DMS53 (cell line): ENCODE data around the gene ARL8A.

Source experiments
- DNase-seq: peaks from one replicate; lab custom pipeline; 2025; lab: John Stamatoyannopoulos, UW

Gene ARL8A

GRCh38 chr1:202135221-202135721, 9.3 kb downstream of the ARL8A start:
- DNase-seq = peak; percentile 87

DNA sequence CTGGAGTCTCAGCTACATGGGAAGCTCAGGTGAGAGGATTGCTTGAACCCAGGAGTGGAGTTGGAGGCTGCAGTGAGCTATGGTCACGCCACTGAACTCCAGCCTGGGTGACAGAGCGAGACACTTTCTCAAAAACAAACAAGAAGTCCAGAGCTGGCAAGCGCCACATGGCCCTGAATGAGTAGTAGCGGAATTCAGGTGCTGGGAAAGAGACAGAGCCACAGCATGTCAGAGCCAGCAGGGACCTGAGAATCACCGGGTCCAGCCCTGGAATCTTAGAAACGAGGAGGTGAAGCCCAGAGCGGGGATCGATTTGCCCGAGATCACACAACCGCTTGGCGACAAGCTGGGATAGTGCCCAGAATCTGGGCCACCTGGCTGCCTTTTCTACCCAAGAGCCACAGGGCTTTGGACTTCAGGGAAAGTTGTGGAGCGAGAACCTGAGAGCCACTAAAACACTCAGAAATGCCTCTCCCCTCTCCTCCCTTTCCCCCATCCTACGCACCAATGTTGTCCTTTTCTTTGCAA, 9.8 kb downstream of the ARL8A start:
- DNase-seq = no peak

GRCh38 chr1:202133989-202134388, 10.5 kb downstream of the ARL8A start:
- no peak for DNase-seq

- DNase-seq = no peak
Measured at GRCh38 chr1:202133496-202133895, 11.0 kb downstream of the ARL8A start.

GRCh38 chr1:202133001-202133400, 11.5 kb downstream of the ARL8A start:
- DNase-seq = no peak

DNA sequence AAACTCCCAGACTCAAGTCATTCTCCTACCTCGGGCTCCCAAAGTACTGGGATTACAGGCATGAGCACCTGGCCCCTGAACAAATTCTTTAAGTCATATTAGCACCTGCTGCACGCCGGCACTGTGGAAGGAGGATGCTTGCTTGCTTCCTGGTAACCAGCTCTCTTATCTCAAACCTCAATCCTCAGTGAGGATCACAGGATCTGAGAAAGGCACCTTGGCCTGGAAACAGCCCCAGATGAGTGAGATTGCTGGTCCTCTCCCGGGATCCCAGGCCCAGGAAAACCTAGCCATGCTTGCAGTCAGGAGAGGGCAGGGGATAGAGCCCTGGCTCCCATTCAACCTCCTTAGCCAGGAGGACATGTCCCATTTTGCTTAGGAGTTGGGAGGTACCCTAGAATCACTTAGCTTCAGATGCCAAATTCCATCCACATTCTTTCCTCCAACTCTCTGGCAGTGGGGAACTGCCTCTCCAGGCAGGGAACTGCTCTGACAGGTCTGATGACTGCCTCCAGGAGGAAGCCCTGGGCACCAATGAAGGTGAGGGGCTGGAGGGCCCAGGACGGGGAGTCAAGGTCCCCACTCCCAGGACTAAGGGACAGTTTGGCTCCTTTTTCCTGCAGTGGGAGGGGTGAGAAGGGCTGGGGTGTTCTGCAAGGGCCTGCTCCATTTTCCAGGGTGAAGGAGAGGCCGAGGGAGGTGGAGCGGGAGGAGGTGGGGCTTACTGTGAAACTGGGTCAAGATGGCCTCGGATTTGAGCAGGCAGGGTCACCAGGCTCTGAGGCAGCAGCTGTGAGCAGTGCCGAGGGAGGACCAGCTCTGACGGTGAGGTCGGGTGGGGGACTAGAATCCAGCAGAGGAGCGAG, 12.3 kb downstream of the ARL8A start:
- no peak for DNase-seq

GRCh38 chr1:202130816-202131522, 13.6 kb downstream of the ARL8A start:
- no peak for DNase-seq

GRCh38 chr1:202130297-202130721, 14.2 kb downstream of the ARL8A start:
- DNase-seq = no peak

GRCh38 chr1:202129453-202130296, 14.9 kb downstream of the ARL8A start:
- no peak for DNase-seq

DNA sequence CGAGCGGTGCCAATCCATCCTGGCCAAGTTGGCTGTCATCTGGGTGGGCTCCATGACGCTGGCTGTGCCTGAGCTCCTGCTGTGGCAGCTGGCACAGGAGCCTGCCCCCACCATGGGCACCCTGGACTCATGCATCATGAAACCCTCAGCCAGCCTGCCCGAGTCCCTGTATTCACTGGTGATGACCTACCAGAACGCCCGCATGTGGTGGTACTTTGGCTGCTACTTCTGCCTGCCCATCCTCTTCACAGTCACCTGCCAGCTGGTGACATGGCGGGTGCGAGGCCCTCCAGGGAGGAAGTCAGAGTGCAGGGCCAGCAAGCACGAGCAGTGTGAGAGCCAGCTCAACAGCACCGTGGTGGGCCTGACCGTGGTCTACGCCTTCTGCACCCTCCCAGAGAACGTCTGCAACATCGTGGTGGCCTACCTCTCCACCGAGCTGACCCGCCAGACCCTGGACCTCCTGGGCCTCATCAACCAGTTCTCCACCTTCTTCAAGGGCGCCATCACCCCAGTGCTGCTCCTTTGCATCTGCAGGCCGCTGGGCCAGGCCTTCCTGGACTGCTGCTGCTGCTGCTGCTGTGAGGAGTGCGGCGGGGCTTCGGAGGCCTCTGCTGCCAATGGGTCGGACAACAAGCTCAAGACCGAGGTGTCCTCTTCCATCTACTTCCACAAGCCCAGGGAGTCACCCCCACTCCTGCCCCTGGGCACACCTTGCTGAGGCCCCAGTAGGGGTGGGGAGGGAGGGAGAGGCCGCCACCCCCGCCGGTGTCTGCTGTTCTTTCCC, 16.5 kb downstream of the ARL8A start:
- no peak for DNase-seq

DNA sequence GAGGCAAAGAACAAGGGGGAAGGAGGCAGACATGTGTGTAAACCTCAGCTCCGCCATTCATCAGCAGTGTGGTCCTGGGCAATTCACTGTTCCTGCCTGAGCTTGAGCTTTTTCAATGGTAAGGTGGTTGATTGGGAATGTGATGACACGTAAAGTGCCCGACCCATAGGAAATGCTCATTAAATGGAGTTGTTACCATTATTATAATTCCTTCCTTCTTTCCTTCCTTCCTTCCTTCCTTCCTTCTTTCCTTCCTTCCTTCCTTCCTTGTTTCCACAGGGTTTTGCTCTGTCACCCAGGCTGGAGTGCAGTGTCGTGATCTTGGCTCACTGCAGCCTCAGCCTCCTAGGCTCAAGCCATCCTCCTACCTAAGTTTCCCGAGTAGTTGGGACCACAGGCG, 17.5 kb downstream of the ARL8A start:
- no peak for DNase-seq

DNA sequence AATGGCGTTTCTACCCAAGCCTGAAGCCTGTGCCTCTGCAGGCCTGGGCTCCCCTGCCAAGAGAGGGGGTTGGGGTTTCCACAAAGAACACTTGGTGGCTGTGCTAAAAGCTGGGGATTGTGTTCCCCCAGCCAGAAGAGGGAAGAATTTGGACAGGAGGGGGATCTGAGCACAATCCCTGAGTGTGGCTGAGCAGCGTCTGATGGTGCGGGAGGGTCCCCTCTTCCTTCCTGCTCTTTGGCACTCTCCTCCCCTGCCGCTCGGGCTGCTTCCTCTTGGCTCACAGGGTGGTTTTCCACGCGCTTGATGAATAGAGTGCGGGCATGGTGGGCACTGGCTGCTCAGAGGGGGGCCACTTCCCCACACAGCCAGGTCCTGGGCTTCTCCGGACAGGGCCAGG, 18.1 kb downstream of the ARL8A start:
- no peak for DNase-seq

- DNase-seq = no peak
Measured at GRCh38 chr1:202125611-202126010, 18.9 kb downstream of the ARL8A start.

DNA sequence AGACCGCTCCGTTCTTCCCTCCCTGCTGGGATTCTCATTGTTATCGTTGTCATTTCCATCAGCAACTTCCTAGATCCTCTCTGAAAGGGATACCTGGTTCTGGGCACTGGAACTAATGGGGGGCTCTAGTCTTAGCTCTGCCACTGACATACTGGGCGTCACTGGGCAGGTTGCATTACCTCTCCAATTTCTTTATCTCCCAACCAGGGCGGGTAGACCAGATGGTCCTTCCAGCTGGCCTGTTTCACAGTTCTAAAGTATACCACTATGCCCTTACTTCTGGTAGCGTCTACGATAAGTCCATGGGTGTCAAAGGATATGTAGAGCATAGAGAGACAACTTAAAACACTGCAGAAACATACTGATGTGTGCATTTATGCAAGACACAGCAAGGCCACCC, 20.4 kb downstream of the ARL8A start:
- DNase-seq = no peak

- DNase-seq = no peak
Measured at GRCh38 chr1:202123336-202123813, 21.2 kb downstream of the ARL8A start.

- DNase-seq = peak; percentile 94
Measured at GRCh38 chr1:202122639-202123335, 21.8 kb downstream of the ARL8A start, which contains the start of gene GPR37L1. Gene GPR37L1, plus strand, starts transcription at chr1:202122917. Its CDS starts 47 bp downstream, at chr1:202122964.

DNA sequence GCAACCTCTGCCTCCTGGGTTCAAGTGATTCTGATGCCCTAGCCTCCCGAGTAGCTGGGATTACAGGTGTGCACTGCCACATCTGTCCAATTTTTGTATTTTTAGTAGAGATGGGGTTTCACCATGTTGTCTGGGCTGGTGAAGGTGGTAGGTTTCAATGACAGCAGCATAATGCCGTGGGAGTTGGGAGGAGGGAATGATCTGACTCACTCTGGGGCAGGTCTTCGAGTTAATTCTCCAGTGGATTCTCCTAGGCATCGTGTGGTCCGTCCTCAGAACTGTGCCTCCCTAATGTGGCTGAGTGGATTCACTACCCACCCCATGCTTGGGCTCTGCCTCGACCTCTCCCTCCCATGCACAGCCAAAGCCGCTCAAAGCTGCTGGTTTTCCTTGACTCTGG, 23.5 kb downstream of the ARL8A start:
- DNase-seq = no peak

DNA sequence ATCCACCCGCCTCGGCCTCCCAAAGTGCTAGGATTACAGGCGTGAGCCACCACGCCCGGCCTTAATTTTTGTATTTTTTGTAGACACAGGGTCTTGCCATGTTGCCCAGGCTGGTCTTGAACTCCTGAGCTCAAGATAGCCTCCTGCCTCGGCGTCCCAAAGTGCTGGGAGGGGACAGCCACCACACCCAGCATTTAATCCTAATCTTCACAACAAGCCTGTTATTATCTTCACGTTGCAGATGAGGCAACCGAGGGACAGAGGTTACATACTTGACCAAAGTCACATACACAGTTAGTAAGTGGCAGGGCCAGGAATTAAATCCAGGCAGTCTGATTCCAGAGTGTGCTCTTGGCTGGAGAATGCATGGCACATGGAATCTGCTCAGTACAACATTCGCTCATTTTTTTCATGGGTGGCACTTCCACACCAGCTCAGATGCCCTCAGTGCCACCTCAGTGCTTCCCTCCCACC, 26.6 kb downstream of the ARL8A start:
- no peak for DNase-seq

GRCh38 chr1:202116287-202116686, 28.2 kb downstream of the ARL8A start:
- DNase-seq = no peak

DNA sequence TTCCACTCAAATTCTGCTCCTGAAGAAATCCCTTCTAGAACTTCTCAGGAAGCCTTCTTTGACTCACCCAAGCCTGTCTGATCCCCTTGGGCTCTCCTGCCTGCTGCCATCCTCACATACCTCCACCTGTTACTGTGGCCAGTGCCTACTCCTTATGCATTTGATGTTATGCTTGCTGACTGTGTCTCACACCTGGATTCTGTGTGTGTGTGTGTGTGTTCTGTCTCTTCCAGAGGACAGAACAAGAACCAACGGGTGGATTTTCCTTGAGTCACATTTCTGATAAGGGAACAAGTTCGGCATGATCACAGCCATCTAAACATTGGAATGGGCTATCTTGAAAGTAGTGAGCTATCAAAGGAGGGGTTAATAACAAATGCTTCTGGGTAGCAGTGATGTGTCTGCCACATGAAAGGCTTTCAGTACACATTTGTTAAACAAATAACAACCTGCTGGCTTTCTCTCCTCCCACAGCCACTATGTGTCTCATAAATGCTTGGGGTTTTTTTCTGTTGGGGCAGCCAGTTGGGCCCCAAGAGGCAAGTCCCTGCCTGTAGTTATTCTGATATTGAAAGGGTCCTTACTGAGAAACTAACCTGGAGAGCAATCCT, 30.7 kb downstream of the ARL8A start:
- DNase-seq = peak; percentile 80
